NCI-H2227 (cell line): ENCODE measurements around the gene EPN3.
A peak's percentile ranks its signal among the peaks of the same experiment; 100 is the strongest.

ENCODE experiments used
- DNase-seq: peaks from one replicate; lab custom pipeline; 2025; ENCODE audit not compliant: unreplicated experiment; lab: John Stamatoyannopoulos, UW

Gene EPN3

GRCh38 chr17:50547736-50548083, 15.2 kb downstream of the EPN3 start:
- DNase-seq = no peak

- no peak for DNase-seq
Measured at GRCh38 chr17:50548831-50549230, 16.3 kb downstream of the EPN3 start.

- no peak for DNase-seq
Measured at GRCh38 chr17:50549256-50549941, 16.9 kb downstream of the EPN3 start.

DNA sequence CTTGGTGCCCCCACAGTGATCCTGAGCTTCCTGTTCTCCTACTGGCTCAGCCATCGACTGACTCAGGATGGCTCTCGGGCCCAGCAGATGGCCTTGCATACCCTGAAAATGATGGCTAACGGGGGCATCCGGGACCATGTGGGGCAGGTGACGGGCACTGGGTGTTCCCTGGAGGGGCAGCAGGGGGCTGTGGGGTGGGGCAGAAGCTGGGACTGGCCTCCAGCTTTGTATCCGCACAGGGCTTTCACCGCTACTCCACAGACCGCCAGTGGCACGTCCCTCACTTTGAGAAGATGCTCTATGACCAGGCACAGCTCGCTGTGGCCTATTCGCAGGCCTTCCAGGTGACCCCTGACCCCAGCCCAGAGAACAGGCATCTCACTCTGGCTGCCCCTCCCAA, 17.4 kb downstream of the EPN3 start:
- no peak for DNase-seq

DNA sequence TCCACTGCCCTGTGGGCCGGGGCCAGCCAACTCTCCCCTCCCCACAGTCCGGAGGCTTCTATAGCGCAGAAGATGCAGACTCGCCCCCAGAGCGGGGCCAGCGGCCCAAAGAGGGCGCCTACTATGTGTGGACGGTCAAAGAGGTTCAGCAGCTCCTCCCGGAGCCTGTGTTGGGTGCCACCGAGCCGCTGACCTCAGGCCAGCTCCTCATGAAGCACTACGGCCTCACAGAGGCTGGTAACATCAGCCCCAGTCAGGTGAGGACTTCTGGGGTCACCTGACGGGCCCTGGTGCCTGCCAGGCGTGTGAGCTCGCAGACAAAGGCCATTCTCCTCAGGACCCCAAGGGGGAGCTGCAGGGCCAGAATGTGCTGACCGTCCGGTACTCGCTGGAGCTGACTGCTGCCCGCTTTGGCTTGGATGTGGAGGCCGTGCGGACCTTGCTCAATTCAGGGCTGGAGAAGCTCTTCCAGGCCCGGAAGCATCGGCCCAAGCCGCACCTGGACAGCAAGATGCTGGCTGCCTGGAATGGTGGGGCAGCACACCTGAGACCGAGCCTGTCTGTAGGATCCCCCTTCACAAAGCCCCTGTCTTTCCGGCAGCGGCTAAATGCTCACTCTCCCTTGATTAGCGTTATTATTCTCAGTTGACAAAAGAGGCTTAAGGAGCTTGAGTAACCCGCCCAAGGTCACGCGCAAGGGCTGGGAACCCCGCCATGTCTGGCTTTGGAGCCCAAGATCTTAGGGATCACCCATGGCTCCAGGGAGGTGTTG, 18.3 kb downstream of the EPN3 start:
- DNase-seq = peak; percentile 91

DNA sequence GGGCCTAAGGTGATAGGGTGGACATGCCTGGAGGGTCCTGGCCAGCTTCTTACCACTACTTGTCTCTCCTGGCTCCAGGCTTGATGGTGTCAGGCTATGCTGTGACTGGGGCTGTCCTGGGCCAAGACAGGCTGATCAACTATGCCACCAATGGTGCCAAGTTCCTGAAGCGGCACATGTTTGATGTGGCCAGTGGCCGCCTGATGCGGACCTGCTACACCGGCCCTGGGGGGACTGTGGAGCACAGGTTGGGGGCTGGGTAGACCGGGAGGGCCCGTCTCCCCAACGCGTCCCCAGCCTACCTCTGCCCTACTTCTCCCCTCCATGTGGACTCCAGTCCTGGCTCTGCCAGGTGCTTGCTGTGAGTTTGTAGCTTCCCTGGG, 18.9 kb downstream of the EPN3 start:
- DNase-seq = no peak

GRCh38 chr17:50551884-50552283, 19.3 kb downstream of the EPN3 start:
- no peak for DNase-seq

DNA sequence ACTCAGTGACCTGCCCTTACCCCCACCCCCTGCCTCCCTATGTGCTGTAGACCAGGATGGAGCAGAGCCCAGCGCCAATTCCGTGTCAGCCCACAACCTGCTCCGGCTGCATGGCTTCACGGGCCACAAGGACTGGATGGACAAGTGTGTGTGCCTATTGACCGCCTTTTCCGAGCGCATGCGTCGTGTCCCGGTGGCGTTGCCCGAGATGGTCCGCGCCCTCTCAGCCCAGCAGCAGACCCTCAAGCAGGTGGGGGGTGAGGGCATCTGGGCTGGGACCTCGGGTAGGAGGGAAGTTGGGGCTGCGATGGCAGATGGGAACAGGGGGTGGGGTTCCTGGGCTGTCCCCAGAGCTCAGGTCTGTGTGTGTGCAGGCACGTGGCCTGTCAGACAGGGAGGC, 21.7 kb downstream of the EPN3 start:
- DNase-seq = no peak

GRCh38 chr17:50556803-50557202, 24.3 kb downstream of the EPN3 start:
- no peak for DNase-seq

GRCh38 chr17:50557630-50558029, 25.1 kb downstream of the EPN3 start:
- DNase-seq = no peak

DNA sequence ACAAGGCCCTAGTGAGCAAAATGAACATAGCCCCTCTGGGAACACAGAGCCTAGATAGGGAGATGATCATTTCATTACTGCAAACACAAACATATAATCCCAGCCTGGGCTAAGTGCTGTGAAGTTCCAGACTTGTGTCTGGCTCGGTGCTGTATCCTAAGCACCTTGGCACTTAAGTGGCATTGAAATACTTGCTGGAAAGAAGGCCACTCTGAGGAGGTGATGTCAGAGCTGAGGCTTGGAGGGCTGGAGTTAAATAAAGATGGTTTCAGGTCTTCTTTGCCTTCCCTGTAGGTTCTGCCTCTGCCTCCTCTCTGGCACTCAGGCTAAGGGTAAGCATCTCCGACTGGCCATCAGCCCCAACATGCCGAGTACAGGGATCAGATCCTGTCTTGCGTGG, 25.6 kb downstream of the EPN3 start:
- no peak for DNase-seq

- DNase-seq = no peak
Measured at GRCh38 chr17:50558581-50558940, 26.0 kb downstream of the EPN3 start.

DNA sequence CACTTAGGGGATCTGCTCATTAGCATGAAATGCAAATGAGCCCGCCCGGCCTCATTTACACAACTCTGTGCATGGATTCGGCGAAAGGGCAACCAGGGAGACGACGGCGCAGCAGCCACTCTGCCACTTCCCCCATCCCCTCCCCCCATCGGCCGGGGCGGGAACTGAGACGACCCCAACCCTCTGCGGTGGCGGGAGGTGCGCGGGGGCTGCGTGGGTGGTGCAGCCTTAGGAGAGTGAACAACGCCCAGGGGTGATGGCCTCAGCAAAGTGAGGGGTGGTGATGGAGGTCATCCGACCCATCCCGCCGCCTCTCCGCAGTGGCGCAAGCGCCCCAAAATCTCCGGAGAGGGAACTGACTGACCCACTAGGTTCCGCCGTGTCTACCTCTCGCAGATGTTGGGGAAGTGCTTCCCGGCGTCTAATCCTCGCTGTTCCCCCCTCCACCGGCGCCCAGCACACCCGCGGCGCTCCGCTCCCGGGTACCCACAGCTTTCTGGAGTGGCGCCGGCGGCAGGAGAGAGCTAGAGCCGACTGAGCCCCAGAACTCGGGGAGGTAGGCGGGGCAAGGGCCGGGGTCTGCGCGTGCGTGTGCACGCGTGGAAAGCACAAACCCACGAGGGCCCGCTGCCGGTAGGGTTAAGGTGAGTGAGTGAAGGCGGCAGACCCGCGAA, 26.5 kb downstream of the EPN3 start:
- no peak for DNase-seq

DNA sequence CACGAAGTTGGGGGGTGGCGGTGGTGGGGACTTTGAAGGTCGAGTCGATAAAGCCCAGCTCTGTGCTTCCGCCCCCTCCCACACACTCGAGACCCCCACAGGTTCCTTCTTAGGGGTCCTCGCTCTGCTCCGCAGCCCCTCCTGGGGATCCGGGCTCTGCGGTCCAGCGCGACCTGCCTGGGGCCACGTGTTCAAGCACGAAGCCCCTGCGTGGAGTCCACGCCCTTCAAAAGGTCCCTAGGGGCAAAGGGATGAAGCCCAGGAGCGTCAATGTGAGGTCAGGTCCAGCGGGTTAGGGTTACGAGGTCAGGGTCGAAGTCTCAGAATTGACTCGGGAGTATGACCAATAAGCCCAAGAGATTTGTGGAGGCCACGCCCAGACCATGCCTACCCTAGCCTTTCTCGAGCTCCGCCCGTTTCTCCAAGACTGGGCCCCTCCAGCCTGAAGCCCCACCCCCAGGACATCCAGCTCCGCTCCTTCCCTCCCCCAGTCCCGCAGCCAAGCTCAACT, 27.2 kb downstream of the EPN3 start:
- DNase-seq = peak; percentile 78

- DNase-seq = peak; percentile 95
Measured at GRCh38 chr17:50560185-50560824, 27.8 kb downstream of the EPN3 start, which contains the start of gene CACNA1G. Gene CACNA1G, plus strand, starts transcription at chr17:50560715. Its CDS starts 745 bp downstream, at chr17:50561460.

DNA sequence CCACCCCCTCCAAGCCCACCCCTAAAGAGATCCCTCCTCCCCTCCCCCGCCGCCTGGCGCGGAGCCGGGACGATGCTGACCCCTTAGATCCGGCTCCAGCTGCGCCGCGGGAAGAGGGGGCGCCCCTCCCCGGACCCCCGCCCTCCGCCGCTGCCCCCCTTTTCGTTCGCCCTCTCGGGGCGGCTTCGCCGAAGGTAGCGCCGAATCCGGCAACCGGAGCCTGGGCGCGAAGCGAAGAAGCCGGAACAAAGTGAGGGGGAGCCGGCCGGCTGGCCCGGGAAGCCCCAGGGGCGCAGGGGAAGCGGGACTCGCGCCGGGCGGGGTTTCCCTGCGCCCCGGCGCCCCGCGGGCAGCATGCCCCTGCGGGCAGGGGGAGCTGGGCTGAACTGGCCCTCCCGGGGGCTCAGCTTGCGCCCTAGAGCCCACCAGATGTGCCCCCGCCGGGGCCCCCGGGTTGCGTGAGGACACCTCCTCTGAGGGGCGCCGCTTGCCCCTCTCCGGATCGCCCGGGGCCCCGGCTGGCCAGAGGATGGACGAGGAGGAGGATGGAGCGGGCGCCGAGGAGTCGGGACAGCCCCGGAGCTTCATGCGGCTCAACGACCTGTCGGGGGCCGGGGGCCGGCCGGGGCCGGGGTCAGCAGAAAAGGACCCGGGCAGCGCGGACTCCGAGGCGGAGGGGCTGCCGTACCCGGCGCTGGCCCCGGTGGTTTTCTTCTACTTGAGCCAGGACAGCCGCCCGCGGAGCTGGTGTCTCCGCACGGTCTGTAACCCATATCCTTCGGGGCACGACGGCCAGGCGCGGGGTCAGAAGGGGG, 28.6 kb downstream of the EPN3 start:
- no peak for DNase-seq

DNA sequence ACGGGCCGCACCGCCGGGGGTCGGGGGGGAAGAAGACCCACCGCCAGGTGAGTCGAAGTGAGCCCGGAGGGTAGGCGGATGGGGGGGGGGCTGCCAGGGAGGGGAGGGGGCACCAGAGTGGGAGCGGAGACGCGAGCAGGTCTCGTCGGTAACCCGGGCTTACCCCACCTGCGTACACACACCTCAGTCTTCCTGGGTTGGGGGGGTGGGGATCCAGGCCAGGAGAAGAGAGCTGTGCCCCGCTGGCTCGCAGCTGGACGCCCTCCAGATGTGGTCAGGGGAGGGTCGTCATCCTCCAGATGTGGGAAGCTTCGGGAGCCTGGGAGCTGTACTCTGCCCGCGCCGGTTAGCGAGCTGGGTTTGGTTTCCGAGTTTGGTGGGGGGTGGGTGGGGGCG, 29.2 kb downstream of the EPN3 start:
- DNase-seq = no peak

- DNase-seq = no peak
Measured at GRCh38 chr17:50562242-50563091, 29.9 kb downstream of the EPN3 start.

DNA sequence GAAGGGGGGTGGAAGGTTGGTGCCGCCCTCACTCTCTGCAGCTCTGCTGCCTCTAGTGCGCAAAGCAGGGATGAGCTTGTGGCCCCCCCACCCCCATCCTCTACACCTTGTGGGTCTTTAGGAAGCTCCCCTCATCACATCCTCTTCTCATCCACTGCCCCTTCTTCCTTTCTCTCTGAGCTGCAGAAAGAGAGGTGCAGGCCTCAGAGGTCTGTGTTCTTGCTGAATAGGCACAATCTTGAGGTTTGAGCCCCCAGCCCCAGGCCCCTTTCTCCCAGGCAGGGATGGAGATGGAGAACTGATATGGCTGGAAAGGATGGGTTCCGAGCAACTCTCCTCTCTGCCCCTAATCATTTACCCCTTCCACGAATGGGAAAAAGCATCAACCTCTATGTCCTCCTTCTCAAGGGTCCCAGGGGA, 30.6 kb downstream of the EPN3 start:
- DNase-seq = no peak

DNA sequence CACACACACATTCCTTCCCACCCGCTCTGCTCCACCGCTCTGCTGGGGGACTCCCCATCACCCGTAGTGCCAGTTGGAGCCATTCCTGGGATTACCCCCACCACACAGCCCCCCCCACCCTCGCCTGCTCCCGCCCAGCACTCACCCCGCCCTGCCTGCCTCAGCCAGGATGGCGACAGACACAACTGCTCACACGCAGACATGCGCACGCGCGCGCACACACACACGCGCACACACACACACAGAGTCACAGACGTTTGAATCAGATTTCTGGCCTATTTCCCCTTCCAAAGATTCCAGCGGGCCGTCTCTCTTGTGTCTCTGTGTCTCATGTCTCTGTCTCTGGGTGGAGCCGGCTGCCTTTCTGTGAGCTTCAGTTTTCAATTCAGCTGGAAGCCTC, 32.4 kb downstream of the EPN3 start:
- peak; percentile 41 for DNase-seq
